NB4 (cell line): ENCODE measurements around the gene ERCC8.

Experiments
- DNase-seq: peaks from one replicate; pipeline ENCODE4 v3.0.0; 2010; ENCODE audit warnings: low read depth
- H3K4me3 ChIP-seq: one replicate; pipeline ENCODE4 v1.5.1; 2011; ENCODE audit warnings: mild to moderate bottlenecking, low read depth, low read length, moderate library complexity
- CTCF ChIP-seq: IDR thresholded peaks from one replicate; pipeline ENCODE4 v1.5.1; 2012; ENCODE audit warnings: low read depth, low read length
- MAX ChIP-seq: IDR thresholded peaks from 2 replicates; pipeline ENCODE4 v1.6.1; 2011; ENCODE audit warnings: low read depth, low read length
- MYC ChIP-seq: IDR thresholded peaks from 2 replicates; pipeline ENCODE4 v1.6.1; 2011; ENCODE audit warnings: low read depth, low read length
- POLR2A ChIP-seq: IDR thresholded peaks from 2 replicates; pipeline ENCODE4 v1.6.1; 2011; ENCODE audit warnings: mild to moderate bottlenecking; ENCODE audit not compliant: insufficient read length; ENCODE audit errors: extremely low read depth

Gene ERCC8

GRCh38 chr5:60945813-60946187, 930 bp upstream of the ERCC8 start:
- peak; percentile 61 for DNase-seq
- TF ChIP-seq CTCF = no peak
- TF ChIP-seq MAX = no peak
- TF ChIP-seq POLR2A = no peak
- peak; percentile 4; the same call in 1 of the 2 replicates for TF ChIP-seq MYC

GRCh38 chr5:60943624-60944023, 1.2 kb downstream of the ERCC8 start:
- peak overlapping the region; percentile 94 for H3K4me3 ChIP-seq
- DNase-seq = peak; percentile 49
- no peak for TF ChIP-seq POLR2A
- no peak for TF ChIP-seq MAX
- no peak for TF ChIP-seq CTCF
- TF ChIP-seq MYC = no peak

More at GRCh38 chr5:60945813-60946187, 930 bp upstream of the ERCC8 start:
- peak overlapping the region; percentile 94 for H3K4me3 ChIP-seq

GRCh38 chr5:60929024-60929423, 15.8 kb downstream of the ERCC8 start:
- TF ChIP-seq CTCF (peak; percentile 3), MAX (no peak)
- no peak for DNase-seq
- H3K4me3 ChIP-seq = no peak overlapping the region

- no peak for DNase-seq
- no peak for TF ChIP-seq MAX
- no peak for TF ChIP-seq CTCF
- TF ChIP-seq MYC = no peak
- no peak for TF ChIP-seq POLR2A
Measured at GRCh38 chr5:60927450-60927849, 17.4 kb downstream of the ERCC8 start.

GRCh38 chr5:60918466-60918865, 26.4 kb downstream of the ERCC8 start:
- no peak overlapping the region for H3K4me3 ChIP-seq
- no peak for DNase-seq

More at GRCh38 chr5:60927450-60927849, 17.4 kb downstream of the ERCC8 start:
- H3K4me3 ChIP-seq = no peak overlapping the region

More at GRCh38 chr5:60918466-60918865, 26.4 kb downstream of the ERCC8 start:
- no peak for TF ChIP-seq MYC
- TF ChIP-seq CTCF = no peak
- no peak for TF ChIP-seq MAX
- TF ChIP-seq POLR2A = no peak
